Measurements from ENCODE around the gene KIF20B. TPM values are rescaled to one million over a fixed set of nuclear protein-coding genes. Genes with fewer than 3 reads are reported as not detected.

Gene KIF20B
- total RNA-seq, 1 experiment from 2014 or later = 48.1 TPM

- Histone ChIP-seq H3K4me1 (ENCODE audit: control insufficient read depth, insufficient read depth, low read length) (no peaks in the 10 kb centered on the region), H3K4me3 (ENCODE audit: low read depth in 2 of 2, low read length in 2 of 2) (no peak overlapping the region), H3K27ac (ENCODE audit: low read length) (no peak overlapping the region), H3K9me3 (ENCODE audit: control insufficient read depth, insufficient read depth, low read depth, low read length) (no peaks in the 10 kb centered on the region), H3K27me3 (ENCODE audit: control insufficient read depth, insufficient read depth, low read length) (peaks cover 2% of the 10 kb centered on the region; the same call in 1 of the 2 replicates), H3K36me3 (ENCODE audit: control insufficient read depth, insufficient read depth, low read length) (no peaks in the 10 kb centered on the region)
- DNase-seq (ENCODE audit: low read depth, low spot score) = no peak
- ChIA-PET CTCF (no interaction called here), POLR2A (no interaction called here)
- in situ Hi-C loops (cut with HindIII; ENCODE audit: low pct_unique_long_range_greater_than_20kb, low sequenced_read_pairs) (no loop called here), intact Hi-C loops (cut with micrococcal nuclease; ENCODE audit: unreplicated experiment) (no loop called here)
- no TSS peak for BruUV-seq (replicated peaks)
- no peak for ATAC-seq
- TF ChIP-seq TCF7L2 (IDR thresholded peaks at IDR 0.05; ENCODE audit: low read depth, low read length) = no peak
- no peak for TF ChIP-seq SIN3A (IDR thresholded peaks at IDR 0.05; ENCODE audit: borderline replicate concordance, insufficient read depth, low read depth, low read length)
- no peak for TF ChIP-seq REST (IDR thresholded peaks at IDR 0.05; ENCODE audit: insufficient read depth in 1 of 2, low read depth in 2 of 2, low read length in 1 of 2)
- no peak for TF ChIP-seq POLR2AphosphoS5 (IDR thresholded peaks at IDR 0.05; ENCODE audit: low read depth, low read length)
Measured at GRCh38 chr10:89659143-89660131, 42.0 kb upstream of the KIF20B start.

GRCh38 chr10:89662596-89662995 is 38.8 kb upstream of the KIF20B start:
- CTCF ChIA-PET = no interaction called here

More at GRCh38 chr10:89662596-89662995, 38.8 kb upstream of the KIF20B start:
- H3K4me1 ChIP-seq (ENCODE audit: control insufficient read depth, insufficient read depth, low read length) = no peaks in the 10 kb centered on the region
- H3K9me3 ChIP-seq (ENCODE audit: control insufficient read depth, insufficient read depth, low read depth, low read length) = no peaks in the 10 kb centered on the region
- intact Hi-C loops (cut with micrococcal nuclease; ENCODE audit: unreplicated experiment) = no loop called here
- no peak overlapping the region for H3K4me3 ChIP-seq (ENCODE audit: low read depth in 2 of 2, low read length in 2 of 2)
- no peaks in the 10 kb centered on the region for H3K36me3 ChIP-seq (ENCODE audit: control insufficient read depth, insufficient read depth, low read length)
- H3K27me3 ChIP-seq (ENCODE audit: control insufficient read depth, insufficient read depth, low read length) = peaks cover 2% of the 10 kb centered on the region; the same call in 1 of the 2 replicates
- no peak overlapping the region for H3K27ac ChIP-seq (ENCODE audit: low read length)
- POLR2A ChIA-PET = no interaction called here
- no peak for TF ChIP-seq SIN3A (IDR thresholded peaks at IDR 0.05; ENCODE audit: borderline replicate concordance, insufficient read depth, low read depth, low read length)
- TF ChIP-seq REST (IDR thresholded peaks at IDR 0.05; ENCODE audit: insufficient read depth in 1 of 2, low read depth in 2 of 2, low read length in 1 of 2) = no peak
- TF ChIP-seq POLR2AphosphoS5 (IDR thresholded peaks at IDR 0.05; ENCODE audit: low read depth, low read length) = no peak
- no peak for TF ChIP-seq CTCF (IDR thresholded peaks at IDR 0.05)
- TF ChIP-seq TCF7L2 (IDR thresholded peaks at IDR 0.05; ENCODE audit: low read depth, low read length) = no peak
- no TSS peak for BruUV-seq (replicated peaks)
- in situ Hi-C loops (cut with HindIII; ENCODE audit: low pct_unique_long_range_greater_than_20kb, low sequenced_read_pairs) = no loop called here
- ATAC-seq (no peak), DNase-seq (ENCODE audit: low read depth, low spot score) (no peak)
